A673 (cell line): Measurements from ENCODE around the gene GRWD1. TPM values are rescaled to one million over a fixed set of nuclear protein-coding genes. Genes with fewer than 3 reads are reported as not detected.
A peak's percentile ranks its signal among the peaks of the same experiment; 100 is the strongest.

ENCODE experiments used
- BruUV-seq: library from RNA; stranded (reverse); fragments of 400-500 nt; replicated peaks from 2 replicates; lab custom pipeline; 2021; lab: Mats Ljungman, UMichigan
- CTCF ChIA-PET: fragments of 300-600 bp; sonication (Branson Sonifier 250); formaldehyde crosslinking; loops from one replicate; lab custom pipeline; 2022; ENCODE audit warnings: antibody characterized with exemption; lab: Charles Lee
- POLR2A ChIA-PET: fragments of 300-600 bp; sonication (Branson Sonifier 250); formaldehyde crosslinking; loops from one replicate; lab custom pipeline; 2022; ENCODE audit warnings: antibody characterized with exemption; ENCODE audit not compliant: low non-redundant PET; lab: Charles Lee
- DNase-seq: peaks from one replicate; pipeline ENCODE4 v3.0.0-alpha.2; 2015; ENCODE audit warnings: low spot score
- H3K27ac ChIP-seq: fragments of 200-600 bp; sonication (generic); 2 replicates; pipeline ENCODE4 v1.5.1; 2016; ENCODE audit warnings: mixed run types, low read depth, mild to moderate bottlenecking, mixed read lengths, antibody characterized with exemption, low read length; ENCODE audit not compliant: poor library complexity, severe bottlenecking
- H3K27me3 ChIP-seq: fragments of 200-600 bp; sonication (generic); replicated peaks from 2 replicates; pipeline ENCODE4 v1.6.1; 2017; ENCODE audit warnings: mixed run types, low read depth, mild to moderate bottlenecking, mixed read lengths, antibody characterized with exemption, low read length; ENCODE audit not compliant: insufficient read depth, poor library complexity
- H3K36me3 ChIP-seq: fragments of 200-600 bp; sonication (generic); 2 replicates; pipeline ENCODE4 v1.6.1; 2016; ENCODE audit warnings: mixed run types, mild to moderate bottlenecking, mixed read lengths, antibody characterized with exemption, low read length; ENCODE audit not compliant: insufficient read depth, poor library complexity, severe bottlenecking
- H3K4me1 ChIP-seq: fragments of 200-600 bp; sonication (generic); 2 replicates; pipeline ENCODE4 v1.6.1; 2017; ENCODE audit warnings: mixed run types, mild to moderate bottlenecking, mixed read lengths, antibody characterized with exemption, low read length; ENCODE audit not compliant: insufficient read depth, poor library complexity, severe bottlenecking
- H3K4me3 ChIP-seq: fragments of 200-600 bp; sonication (generic); 2 replicates; pipeline ENCODE4 v1.5.1; 2016; ENCODE audit warnings: low read depth, mixed run types, mild to moderate bottlenecking, mixed read lengths, low read length; ENCODE audit not compliant: poor library complexity, severe bottlenecking
- H3K9me3 ChIP-seq: fragments of 200-600 bp; sonication (generic); 2 replicates; pipeline ENCODE4 v1.6.1; 2016; ENCODE audit warnings: mixed run types, low read depth, mild to moderate bottlenecking, mixed read lengths, antibody characterized with exemption, low read length; ENCODE audit not compliant: poor library complexity, severe bottlenecking
- EZH2 ChIP-seq: fragments of 200-600 bp; sonication (generic); IDR thresholded peaks from 2 replicates; pipeline ENCODE4 v1.6.1; 2017; ENCODE audit warnings: borderline replicate concordance, low read depth, mild to moderate bottlenecking, mixed read lengths, antibody characterized with exemption, low read length; ENCODE audit not compliant: poor library complexity, severe bottlenecking
- intact Hi-C: fragments of 100-400 bp; cut with micrococcal nuclease; formaldehyde crosslinking; loops from one replicate; pipeline ENCODE4 v1.10.0; 2022; ENCODE audit not compliant: unreplicated experiment
- total RNA-seq: library from RNA; stranded (reverse); gene quantifications from 2 replicates; pipeline ENCODE4 v1.2.3, GENCODE V29; 2021
- TF ChIP-seq, protein P1 (sequence below): fragments of 300-800, 200-600 bp; sonication (generic); conservative IDR thresholded peaks from 2 replicates; pipeline ENCODE4 v1.5.1; 2017; ENCODE audit warnings: low read depth, mild to moderate bottlenecking, antibody characterized with exemption, low read length, moderate library complexity, mixed read lengths

Gene GRWD1
- total RNA-seq, 1 experiment from 2014 or later: 109 TPM

DNA sequence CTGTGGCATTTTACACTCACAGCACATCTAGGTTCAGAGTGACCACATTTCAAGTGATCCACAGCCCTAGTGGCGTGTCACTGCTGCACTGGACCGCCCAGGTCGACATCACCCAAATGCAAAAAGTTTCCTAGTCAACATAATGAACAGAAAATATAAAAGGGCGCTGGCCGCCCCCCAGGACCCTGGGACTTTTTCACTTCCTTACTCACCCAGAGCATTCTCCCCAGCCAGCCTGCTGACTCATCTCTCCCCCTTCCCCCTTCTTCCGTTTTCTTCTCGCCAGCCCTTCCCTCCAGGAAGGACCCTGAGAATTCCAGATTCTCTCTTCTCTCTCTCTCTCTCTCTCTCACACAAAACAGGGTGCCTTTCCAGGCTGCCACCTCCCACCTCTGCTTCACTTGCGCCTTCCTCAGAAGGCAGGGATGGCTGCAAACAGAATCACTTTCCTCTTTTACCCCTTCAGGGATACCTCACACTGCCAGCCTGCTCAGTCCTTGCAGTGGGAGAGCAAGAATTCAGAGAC is 21.0 kb upstream of the GRWD1 start:
- peak overlapping the region; percentile 92 for H3K27ac ChIP-seq
- ChIA-PET POLR2A (no interaction called here), CTCF (interaction anchor here (0.7 kb wide), 1 partner anchor 418 kb away, joined by 8 read pairs; no protein-coding TSS in a partner anchor)
- BruUV-seq: no TSS peak
- intact Hi-C loops: no loop called here
- peak; percentile 75 for DNase-seq
- H3K9me3 ChIP-seq: no peaks in the 10 kb centered on the region
- H3K4me3 ChIP-seq: no peak overlapping the region
- no peaks in the 10 kb centered on the region for H3K36me3 ChIP-seq
- no peaks in the 10 kb centered on the region for H3K27me3 ChIP-seq
- TF ChIP-seq EZH2: no peak
- TF ChIP-seq, protein P1, sequence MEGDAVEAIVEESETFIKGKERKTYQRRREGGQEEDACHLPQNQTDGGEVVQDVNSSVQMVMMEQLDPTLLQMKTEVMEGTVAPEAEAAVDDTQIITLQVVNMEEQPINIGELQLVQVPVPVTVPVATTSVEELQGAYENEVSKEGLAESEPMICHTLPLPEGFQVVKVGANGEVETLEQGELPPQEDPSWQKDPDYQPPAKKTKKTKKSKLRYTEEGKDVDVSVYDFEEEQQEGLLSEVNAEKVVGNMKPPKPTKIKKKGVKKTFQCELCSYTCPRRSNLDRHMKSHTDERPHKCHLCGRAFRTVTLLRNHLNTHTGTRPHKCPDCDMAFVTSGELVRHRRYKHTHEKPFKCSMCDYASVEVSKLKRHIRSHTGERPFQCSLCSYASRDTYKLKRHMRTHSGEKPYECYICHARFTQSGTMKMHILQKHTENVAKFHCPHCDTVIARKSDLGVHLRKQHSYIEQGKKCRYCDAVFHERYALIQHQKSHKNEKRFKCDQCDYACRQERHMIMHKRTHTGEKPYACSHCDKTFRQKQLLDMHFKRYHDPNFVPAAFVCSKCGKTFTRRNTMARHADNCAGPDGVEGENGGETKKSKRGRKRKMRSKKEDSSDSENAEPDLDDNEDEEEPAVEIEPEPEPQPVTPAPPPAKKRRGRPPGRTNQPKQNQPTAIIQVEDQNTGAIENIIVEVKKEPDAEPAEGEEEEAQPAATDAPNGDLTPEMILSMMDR: no peak
- peaks cover 16% of the 10 kb centered on the region for H3K4me1 ChIP-seq

DNA sequence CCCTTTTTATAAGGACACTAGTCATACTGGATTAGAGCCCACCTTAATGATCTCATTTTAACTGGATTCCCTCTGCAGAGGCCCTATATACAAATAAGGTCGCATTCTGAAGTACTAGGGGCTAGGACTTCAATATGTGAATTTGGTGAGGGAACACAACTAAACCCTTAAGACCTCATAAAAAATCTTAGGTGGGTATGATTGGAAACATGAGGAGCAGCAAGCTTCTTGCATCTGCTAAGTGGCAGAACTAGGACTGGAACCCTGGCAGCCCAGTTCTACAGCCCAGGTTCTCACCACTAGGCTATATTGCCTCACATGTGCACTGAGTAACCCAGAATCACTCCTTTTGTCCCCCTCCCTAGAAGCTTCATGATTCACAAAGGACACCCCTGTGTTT is 17.1 kb upstream of the GRWD1 start:
- intact Hi-C loops: no loop called here
- Histone ChIP-seq H3K27ac (no peak overlapping the region), H3K36me3 (no peaks in the 10 kb centered on the region), H3K9me3 (no peaks in the 10 kb centered on the region), H3K27me3 (no peaks in the 10 kb centered on the region), H3K4me1 (peaks cover 7% of the 10 kb centered on the region), H3K4me3 (no peak overlapping the region)
- no TSS peak for BruUV-seq
- TF ChIP-seq, protein P1: no peak
- TF ChIP-seq EZH2: no peak
- DNase-seq: no peak
- ChIA-PET CTCF (no interaction called here), POLR2A (no interaction called here)

DNA sequence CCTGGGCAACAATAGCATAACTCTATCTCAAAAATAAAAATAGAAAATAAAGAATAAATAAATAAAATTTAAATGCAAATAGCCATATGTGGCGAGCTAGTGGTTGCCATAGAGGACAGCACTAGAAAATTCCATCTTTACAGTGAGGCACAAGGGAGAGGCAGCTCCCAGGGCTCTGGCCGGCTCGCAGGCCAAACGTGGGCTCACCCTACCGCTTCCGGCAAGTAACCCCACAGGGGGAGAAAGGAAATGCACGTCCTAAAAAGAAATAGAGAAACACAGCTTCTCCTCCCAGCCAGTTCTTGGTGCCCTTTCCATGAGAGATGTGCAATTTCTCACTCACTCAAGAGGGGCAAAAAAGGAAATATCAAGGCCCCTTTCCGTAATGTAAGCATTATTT is 12.4 kb upstream of the GRWD1 start:
- Histone ChIP-seq H3K4me3 (no peak overlapping the region), H3K36me3 (no peaks in the 10 kb centered on the region), H3K27me3 (no peaks in the 10 kb centered on the region), H3K27ac (no peak overlapping the region), H3K9me3 (no peaks in the 10 kb centered on the region), H3K4me1 (peaks cover 5% of the 10 kb centered on the region)
- intact Hi-C loops: no loop called here
- no TSS peak for BruUV-seq
- ChIA-PET CTCF (no interaction called here), POLR2A (no interaction called here)
- no peak for DNase-seq
- no peak for TF ChIP-seq EZH2
- TF ChIP-seq, protein P1: no peak
